HCT116 (cell line): ENCODE data around the gene CCBE1. TPM values are rescaled to one million over a fixed set of nuclear protein-coding genes. Genes with fewer than 3 reads are reported as not detected.

Source experiments
- ATAC-seq: fragments of 200-7000 bp; cut with Tn5 transposase; 2 replicates; pipeline ENCODE4 v1.9.1; 2020; ENCODE audit warnings: mild to moderate bottlenecking, moderate library complexity
- BruUV-seq: library from RNA; stranded (reverse); fragments of 400-500 nt; replicated peaks from 2 replicates; lab custom pipeline; 2021; lab: Mats Ljungman, UMichigan
- CTCF ChIA-PET: fragments of 300-600 bp; sonication (Branson Sonifier 250); formaldehyde crosslinking; loops from one replicate; lab custom pipeline; 2021; ENCODE audit warnings: antibody characterized with exemption; lab: Charles Lee
- POLR2A ChIA-PET: fragments of 300-600, 350-600 bp; sonication (Branson Sonifier 250); formaldehyde crosslinking; loops from one replicate; lab custom pipeline; 2021; ENCODE audit warnings: antibody characterized with exemption; lab: Charles Lee
- RAD21 ChIA-PET, 2 experiments: fragments of 300-600 bp; sonication (Branson Sonifier 250); formaldehyde crosslinking; loops; one replicate each; lab custom pipeline; 2023; ENCODE audit warnings: low total read pairs in 2 of 2; ENCODE audit not compliant: uncharacterized antibody in 2 of 2, unreplicated experiment in 2 of 2, low non-redundant PET in 1 of 2; lab: Charles Lee
- DNase-seq: peaks from one replicate; pipeline ENCODE4 v3.0.0-alpha.2; 2010; ENCODE audit warnings: low read depth, low spot score
- H2AFZ ChIP-seq: fragments of 200-600 bp; shearing (Covaris generic), sonication (generic); 2 replicates; pipeline ENCODE4 v1.6.1; 2017; ENCODE audit warnings: low read depth, mixed run types, mixed read lengths, antibody characterized with exemption, low read length; ENCODE audit not compliant: poor library complexity, severe bottlenecking
- H3K27ac ChIP-seq: 2 replicates; pipeline ENCODE4 v1.5.1; 2012; ENCODE audit warnings: low read depth, low read length
- H3K27me3 ChIP-seq: fragments of 200-600 bp; sonication (generic); 2 replicates; pipeline ENCODE4 v1.6.1; 2016; ENCODE audit warnings: mixed run types, low read length, mixed read lengths; ENCODE audit not compliant: insufficient read depth
- H3K36me3 ChIP-seq, 2 experiments: fragments of 200-500 bp in 1 of 2; fragments of 200-600 bp in 1 of 2; sonication (Bioruptor generic) in 1 of 2; sonication (generic) in 1 of 2; 2 replicates each; pipeline versions ENCODE4 v1.5.1 to v1.6.1; 2014 to 2016; ENCODE audit warnings: low read length in 2 of 2, inconsistent platforms in 1 of 2, mixed read lengths in 1 of 2, mixed run types in 1 of 2; ENCODE audit not compliant: insufficient read depth in 2 of 2, control insufficient read depth in 1 of 2
- H3K4me1 ChIP-seq, 2 experiments: fragments of 200-600 bp in 1 of 2; sonication (generic) in 1 of 2; 2 replicates each; pipeline versions ENCODE4 v1.5.1 to v1.6.1; 2012 to 2017; ENCODE audit warnings: low read length in 2 of 2, inconsistent platforms in 1 of 2, mild to moderate bottlenecking in 1 of 2, mixed read lengths in 1 of 2, mixed run types in 1 of 2, moderate library complexity in 1 of 2; ENCODE audit not compliant: insufficient read depth in 2 of 2, control insufficient read depth in 1 of 2
- H3K4me2 ChIP-seq: fragments of 200-600 bp; sonication (generic); 2 replicates; pipeline ENCODE4 v1.6.1; 2017; ENCODE audit warnings: mixed run types, low read length, mixed read lengths
- H3K4me3 ChIP-seq, 2 experiments: fragments of 200-600 bp in 1 of 2; sonication (generic) in 1 of 2; replicated peaks in 1 of 2; 2 replicates each; pipeline ENCODE4 v1.5.1; 2011 to 2016; ENCODE audit warnings: low read length in 2 of 2, control low read depth in 1 of 2, low read depth in 1 of 2, mild to moderate bottlenecking in 1 of 2, mixed read lengths in 1 of 2, mixed run types in 1 of 2
- H3K79me2 ChIP-seq: fragments of 200-600 bp; sonication (generic); 2 replicates; pipeline ENCODE4 v1.6.1; 2017; ENCODE audit warnings: mild to moderate bottlenecking, mixed run types, low read length, moderate library complexity, mixed read lengths; ENCODE audit not compliant: insufficient read depth
- H3K9ac ChIP-seq: fragments of 200-600 bp; sonication (generic); 2 replicates; pipeline ENCODE4 v1.6.1; 2016; ENCODE audit warnings: low read length, mixed read lengths
- H3K9me2 ChIP-seq: fragments of 200-600 bp; sonication (generic), shearing (Covaris generic); 2 replicates; pipeline ENCODE4 v1.6.1; 2017; ENCODE audit warnings: mixed run types, mild to moderate bottlenecking, moderate library complexity; ENCODE audit not compliant: insufficient read depth
- H3K9me3 ChIP-seq, 2 experiments: fragments of 200-500 bp in 1 of 2; fragments of 200-600 bp in 1 of 2; sonication (Bioruptor generic) in 1 of 2; sonication (generic) in 1 of 2; 2 replicates each; pipeline ENCODE4 v1.6.1; 2014 to 2017; ENCODE audit warnings: low read length in 2 of 2, mixed read lengths in 2 of 2, inconsistent platforms in 1 of 2, low read depth in 1 of 2, mild to moderate bottlenecking in 1 of 2, mixed run types in 1 of 2, moderate library complexity in 1 of 2; ENCODE audit not compliant: control insufficient read depth in 1 of 2, insufficient read depth in 1 of 2
- H4K20me1 ChIP-seq: fragments of 200-600 bp; sonication (generic), shearing (Covaris generic); 2 replicates; pipeline ENCODE4 v1.6.1; 2017; ENCODE audit warnings: mixed run types, mild to moderate bottlenecking, moderate library complexity; ENCODE audit not compliant: insufficient read depth
- CEBPB ChIP-seq: IDR thresholded peaks from 2 replicates; pipeline ENCODE4 v1.6.1; 2012; ENCODE audit warnings: low read depth
- EGR1 ChIP-seq: IDR thresholded peaks from 2 replicates; pipeline ENCODE4 v1.6.1; 2012; ENCODE audit warnings: low read depth
- EZH2phosphoT487 ChIP-seq: fragments of 200-600 bp; IDR thresholded peaks from 2 replicates; pipeline ENCODE4 v1.6.1; 2018; ENCODE audit warnings: antibody characterized with exemption, borderline replicate concordance
- POLR2A ChIP-seq: IDR thresholded peaks from 2 replicates; pipeline ENCODE4 v1.7.0; 2011; ENCODE audit warnings: borderline replicate concordance; ENCODE audit not compliant: insufficient read depth, insufficient read length; ENCODE audit errors: extremely low read depth
- RAD21 ChIP-seq: IDR thresholded peaks from 2 replicates; pipeline ENCODE4 v1.6.1; 2012; ENCODE audit warnings: low read depth, mild to moderate bottlenecking
- SRF ChIP-seq: IDR thresholded peaks from 2 replicates; pipeline ENCODE4 v1.6.1; 2012; ENCODE audit warnings: low read depth
- YY1 ChIP-seq: IDR thresholded peaks from 2 replicates; pipeline ENCODE4 v1.6.1; 2011; ENCODE audit warnings: low read length, low read depth, moderate library complexity, mild to moderate bottlenecking; ENCODE audit not compliant: insufficient replicate concordance; ENCODE audit errors: extremely low read depth
- ZNF274 ChIP-seq: fragments of 200-500 bp; sonication (Bioruptor generic); IDR thresholded peaks from 2 replicates; pipeline ENCODE4 v1.6.1; 2014; ENCODE audit warnings: mild to moderate bottlenecking, low read depth, low read length, inconsistent platforms
- intact Hi-C: fragments of 100-400 bp; cut with micrococcal nuclease; formaldehyde crosslinking; loops from 2 replicates; pipeline ENCODE4 v1.10.0; 2022
- total RNA-seq: library from RNA; stranded (reverse); gene quantifications from one replicate; pipeline ENCODE4 v1.2.1, GENCODE V29; 2021; ENCODE audit not compliant: unreplicated experiment
- TF ChIP-seq, protein P1 (sequence below): IDR thresholded peaks from 2 replicates; pipeline ENCODE4 v1.6.1; 2012; ENCODE audit warnings: low read depth
- TF ChIP-seq, protein P2 (sequence below), 3 experiments: fragments of 200-600 bp in 1 of 3; sonication (generic) in 1 of 3; IDR thresholded peaks in 2 of 3; conservative IDR thresholded peaks in 1 of 3; 2 replicates each; pipeline ENCODE4 v1.5.1; 2012 to 2017; ENCODE audit warnings: low read depth in 2 of 3, low read length in 2 of 3, antibody characterized with exemption in 1 of 3, borderline replicate concordance in 1 of 3, control low read depth in 1 of 3, mild to moderate bottlenecking in 1 of 3, mixed read lengths in 1 of 3, mixed run types in 1 of 3, moderate library complexity in 1 of 3; ENCODE audit not compliant: insufficient read depth in 1 of 3
- TF ChIP-seq, protein P3 (sequence below): IDR thresholded peaks from 2 replicates; pipeline ENCODE4 v1.6.1; 2011; ENCODE audit warnings: mild to moderate bottlenecking, low read length, moderate library complexity; ENCODE audit not compliant: insufficient replicate concordance; ENCODE audit errors: extremely low read depth

The CCBE1 gene
- total RNA-seq, 1 experiment from 2014 or later: 0.84 TPM

DNA sequence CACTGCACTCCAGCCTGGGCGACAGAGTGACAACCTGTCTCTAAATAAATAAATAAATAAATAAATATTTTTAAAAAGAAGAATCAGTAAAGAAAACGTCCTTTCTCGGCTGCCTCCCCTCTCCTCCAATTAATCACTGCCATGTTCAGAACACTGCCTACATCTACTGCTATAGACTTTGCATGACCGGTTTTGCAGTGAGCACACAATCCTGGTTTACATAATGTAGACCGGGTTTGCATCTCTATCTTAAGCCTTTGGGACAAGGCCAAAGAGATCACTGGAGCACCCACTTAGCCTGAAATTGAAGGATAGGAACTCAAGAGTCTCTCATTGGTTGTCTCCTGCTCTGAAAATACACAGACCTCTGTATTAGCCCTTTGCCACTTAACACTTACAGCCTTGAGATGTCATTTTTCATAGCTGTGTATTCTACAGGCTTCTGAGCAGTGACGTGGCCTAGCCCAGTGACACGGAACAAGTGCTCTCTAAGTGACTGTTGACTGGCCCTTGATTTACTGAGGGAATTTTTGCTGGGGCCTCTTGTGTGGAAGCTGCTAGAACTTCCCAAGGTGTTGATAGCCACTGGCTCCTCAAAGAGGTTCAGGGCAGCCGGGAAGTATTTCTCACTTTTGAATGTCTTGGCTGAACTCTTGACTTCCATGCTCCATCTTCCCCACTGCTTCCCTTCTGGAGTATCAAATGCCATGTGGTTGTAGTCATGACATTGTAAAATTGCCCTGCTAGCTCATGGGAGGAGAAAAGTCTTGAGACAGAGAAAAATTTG, 45.3 kb upstream of the CCBE1 start:
- no TSS peak for BruUV-seq
- H3K27me3 ChIP-seq: no peaks in the 10 kb centered on the region
- no peaks in the 10 kb centered on the region for H3K79me2 ChIP-seq
- H3K4me1 ChIP-seq: no peaks in the 10 kb centered on the region
- H4K20me1 ChIP-seq: no peaks in the 10 kb centered on the region
- no peaks in the 10 kb centered on the region for H3K36me3 ChIP-seq
- no peak overlapping the region for H2AFZ ChIP-seq
- H3K9me2 ChIP-seq: no peaks in the 10 kb centered on the region
- no peak overlapping the region for H3K9ac ChIP-seq
- ATAC-seq (no peak), DNase-seq (no peak)
- H3K4me3 ChIP-seq: no peak overlapping the region
- no peak overlapping the region for H3K4me2 ChIP-seq
- ChIA-PET RAD21 (no interaction called here), POLR2A (no interaction called here), CTCF (no interaction called here)
- H3K27ac ChIP-seq: no peak overlapping the region
- intact Hi-C loops: no loop called here
- TF ChIP-seq RAD21: no peak
- no peak for TF ChIP-seq CEBPB
- no peak for TF ChIP-seq EGR1
- H3K9me3 ChIP-seq: no peaks in the 10 kb centered on the region

DNA sequence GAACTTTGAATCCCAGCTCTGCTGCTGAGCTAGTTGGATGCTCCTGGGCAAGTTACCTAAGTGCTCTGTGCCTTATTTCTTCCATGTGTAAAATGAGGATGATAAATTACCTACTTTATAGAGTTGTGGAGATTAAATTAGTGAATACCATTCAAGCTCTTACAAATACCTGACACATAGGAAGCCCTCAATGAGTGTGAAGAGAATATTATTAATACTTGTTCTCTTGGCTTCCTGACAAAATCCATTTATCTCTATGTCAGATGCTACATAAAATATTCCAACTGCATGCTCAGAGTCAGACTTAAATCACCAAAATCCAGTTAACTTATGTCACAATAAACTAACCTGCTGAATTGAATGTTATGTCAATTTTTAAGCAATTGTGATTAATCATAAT, 42.9 kb upstream of the CCBE1 start:
- H3K9me3 ChIP-seq: no peaks in the 10 kb centered on the region
- BruUV-seq: no TSS peak
- H3K9me2 ChIP-seq: no peaks in the 10 kb centered on the region
- ChIA-PET RAD21 (interaction anchor here in 1 of 2 experiments (1.0 kb wide), 1 partner anchor 83 kb away, joined by 3 read pairs; no protein-coding TSS in a partner anchor), CTCF (interaction anchor here (1.6 kb wide), 1 partner anchor 43 kb away, joined by 3 read pairs; the partner anchor contains the start of gene CCBE1), POLR2A (no interaction called here)
- H3K79me2 ChIP-seq: no peaks in the 10 kb centered on the region
- no peak for DNase-seq
- H3K4me1 ChIP-seq: no peaks in the 10 kb centered on the region
- no peak overlapping the region for H3K9ac ChIP-seq
- H2AFZ ChIP-seq: no peak overlapping the region
- H3K27me3 ChIP-seq: no peaks in the 10 kb centered on the region
- no peak overlapping the region for H3K4me3 ChIP-seq
- ATAC-seq: no peak
- intact Hi-C loops: no loop called here
- no peaks in the 10 kb centered on the region for H4K20me1 ChIP-seq
- no peak overlapping the region for H3K27ac ChIP-seq
- H3K36me3 ChIP-seq: no peaks in the 10 kb centered on the region
- H3K4me2 ChIP-seq: no peak overlapping the region
- TF ChIP-seq SRF (no peak), EZH2phosphoT487 (no peak), ZNF274 (no peak), POLR2A (no peak), YY1 (no peak)
- TF ChIP-seq, protein P1, sequence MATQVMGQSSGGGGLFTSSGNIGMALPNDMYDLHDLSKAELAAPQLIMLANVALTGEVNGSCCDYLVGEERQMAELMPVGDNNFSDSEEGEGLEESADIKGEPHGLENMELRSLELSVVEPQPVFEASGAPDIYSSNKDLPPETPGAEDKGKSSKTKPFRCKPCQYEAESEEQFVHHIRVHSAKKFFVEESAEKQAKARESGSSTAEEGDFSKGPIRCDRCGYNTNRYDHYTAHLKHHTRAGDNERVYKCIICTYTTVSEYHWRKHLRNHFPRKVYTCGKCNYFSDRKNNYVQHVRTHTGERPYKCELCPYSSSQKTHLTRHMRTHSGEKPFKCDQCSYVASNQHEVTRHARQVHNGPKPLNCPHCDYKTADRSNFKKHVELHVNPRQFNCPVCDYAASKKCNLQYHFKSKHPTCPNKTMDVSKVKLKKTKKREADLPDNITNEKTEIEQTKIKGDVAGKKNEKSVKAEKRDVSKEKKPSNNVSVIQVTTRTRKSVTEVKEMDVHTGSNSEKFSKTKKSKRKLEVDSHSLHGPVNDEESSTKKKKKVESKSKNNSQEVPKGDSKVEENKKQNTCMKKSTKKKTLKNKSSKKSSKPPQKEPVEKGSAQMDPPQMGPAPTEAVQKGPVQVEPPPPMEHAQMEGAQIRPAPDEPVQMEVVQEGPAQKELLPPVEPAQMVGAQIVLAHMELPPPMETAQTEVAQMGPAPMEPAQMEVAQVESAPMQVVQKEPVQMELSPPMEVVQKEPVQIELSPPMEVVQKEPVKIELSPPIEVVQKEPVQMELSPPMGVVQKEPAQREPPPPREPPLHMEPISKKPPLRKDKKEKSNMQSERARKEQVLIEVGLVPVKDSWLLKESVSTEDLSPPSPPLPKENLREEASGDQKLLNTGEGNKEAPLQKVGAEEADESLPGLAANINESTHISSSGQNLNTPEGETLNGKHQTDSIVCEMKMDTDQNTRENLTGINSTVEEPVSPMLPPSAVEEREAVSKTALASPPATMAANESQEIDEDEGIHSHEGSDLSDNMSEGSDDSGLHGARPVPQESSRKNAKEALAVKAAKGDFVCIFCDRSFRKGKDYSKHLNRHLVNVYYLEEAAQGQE: no peak
- TF ChIP-seq, protein P2, sequence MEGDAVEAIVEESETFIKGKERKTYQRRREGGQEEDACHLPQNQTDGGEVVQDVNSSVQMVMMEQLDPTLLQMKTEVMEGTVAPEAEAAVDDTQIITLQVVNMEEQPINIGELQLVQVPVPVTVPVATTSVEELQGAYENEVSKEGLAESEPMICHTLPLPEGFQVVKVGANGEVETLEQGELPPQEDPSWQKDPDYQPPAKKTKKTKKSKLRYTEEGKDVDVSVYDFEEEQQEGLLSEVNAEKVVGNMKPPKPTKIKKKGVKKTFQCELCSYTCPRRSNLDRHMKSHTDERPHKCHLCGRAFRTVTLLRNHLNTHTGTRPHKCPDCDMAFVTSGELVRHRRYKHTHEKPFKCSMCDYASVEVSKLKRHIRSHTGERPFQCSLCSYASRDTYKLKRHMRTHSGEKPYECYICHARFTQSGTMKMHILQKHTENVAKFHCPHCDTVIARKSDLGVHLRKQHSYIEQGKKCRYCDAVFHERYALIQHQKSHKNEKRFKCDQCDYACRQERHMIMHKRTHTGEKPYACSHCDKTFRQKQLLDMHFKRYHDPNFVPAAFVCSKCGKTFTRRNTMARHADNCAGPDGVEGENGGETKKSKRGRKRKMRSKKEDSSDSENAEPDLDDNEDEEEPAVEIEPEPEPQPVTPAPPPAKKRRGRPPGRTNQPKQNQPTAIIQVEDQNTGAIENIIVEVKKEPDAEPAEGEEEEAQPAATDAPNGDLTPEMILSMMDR (IDR thresholded peaks at IDR 0.05 in 2 of 3, conservative IDR thresholded peaks at IDR 0.05 in 1 of 3; ENCODE audit: borderline replicate concordance in 1 of 3, insufficient read depth in 1 of 3, low read depth in 2 of 3, low read length in 2 of 3): no peak
- TF ChIP-seq, protein P3, sequence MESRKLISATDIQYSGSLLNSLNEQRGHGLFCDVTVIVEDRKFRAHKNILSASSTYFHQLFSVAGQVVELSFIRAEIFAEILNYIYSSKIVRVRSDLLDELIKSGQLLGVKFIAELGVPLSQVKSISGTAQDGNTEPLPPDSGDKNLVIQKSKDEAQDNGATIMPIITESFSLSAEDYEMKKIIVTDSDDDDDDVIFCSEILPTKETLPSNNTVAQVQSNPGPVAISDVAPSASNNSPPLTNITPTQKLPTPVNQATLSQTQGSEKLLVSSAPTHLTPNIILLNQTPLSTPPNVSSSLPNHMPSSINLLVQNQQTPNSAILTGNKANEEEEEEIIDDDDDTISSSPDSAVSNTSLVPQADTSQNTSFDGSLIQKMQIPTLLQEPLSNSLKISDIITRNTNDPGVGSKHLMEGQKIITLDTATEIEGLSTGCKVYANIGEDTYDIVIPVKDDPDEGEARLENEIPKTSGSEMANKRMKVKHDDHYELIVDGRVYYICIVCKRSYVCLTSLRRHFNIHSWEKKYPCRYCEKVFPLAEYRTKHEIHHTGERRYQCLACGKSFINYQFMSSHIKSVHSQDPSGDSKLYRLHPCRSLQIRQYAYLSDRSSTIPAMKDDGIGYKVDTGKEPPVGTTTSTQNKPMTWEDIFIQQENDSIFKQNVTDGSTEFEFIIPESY: no peak
